ENCODE measurements around the gene FGD6. TPM values are rescaled to one million over a fixed set of nuclear protein-coding genes. Genes with fewer than 3 reads are reported as not detected.
"Not testable (repeated sequence)": the region's sequence is repeated elsewhere in the genome, so short reads cannot be mapped to it uniquely, and the experiment has no call there.

Gene FGD6
- total RNA-seq, 1 donor from 2014 or later: 26.3 TPM

- DNase-seq: no peak
- no peak overlapping the region for H3K4me3 ChIP-seq
- H3K36me3 ChIP-seq: peaks cover 41% of the 10 kb centered on the region
- peaks cover 12% of the 10 kb centered on the region for H3K4me1 ChIP-seq
- H3K27ac ChIP-seq (replicated peaks): no peak overlapping the region
- H3K9me3 ChIP-seq (replicated peaks): no peaks in the 10 kb centered on the region
- H3K27me3 ChIP-seq (ENCODE audit: low read depth): no peaks in the 10 kb centered on the region
- no peak for TF ChIP-seq CTCF (IDR thresholded peaks at IDR 0.05; ENCODE audit: borderline replicate concordance)
- intact Hi-C loops (cut with micrococcal nuclease): no loop called here
These were observed 112.3 kb downstream of the FGD6 start for GRCh38 chr12:95104919-95105452.

GRCh38 chr12:95102916-95103671, 114.2 kb downstream of the FGD6 start:
- H3K9me3 ChIP-seq (replicated peaks): no peaks in the 10 kb centered on the region
- TF ChIP-seq CTCF (IDR thresholded peaks at IDR 0.05; ENCODE audit: borderline replicate concordance): no peak
- H3K36me3 ChIP-seq: peaks cover 37% of the 10 kb centered on the region
- intact Hi-C loops (cut with micrococcal nuclease): no loop called here
- no peaks in the 10 kb centered on the region for H3K27me3 ChIP-seq (ENCODE audit: low read depth)
- H3K4me1 ChIP-seq: peaks cover 18% of the 10 kb centered on the region
- DNase-seq: no peak
- H3K27ac ChIP-seq (replicated peaks): no peak overlapping the region
- H3K4me3 ChIP-seq: no peak overlapping the region

- H3K36me3 ChIP-seq: peaks cover 26% of the 10 kb centered on the region
- H3K27me3 ChIP-seq (ENCODE audit: low read depth); H3K27ac ChIP-seq (replicated peaks); DNase-seq; intact Hi-C loops (cut with micrococcal nuclease); H3K9me3 ChIP-seq (replicated peaks); H3K4me3 ChIP-seq: not testable (repeated sequence)
- H3K4me1 ChIP-seq: peaks cover 29% of the 10 kb centered on the region
These were observed 115.3 kb downstream of the FGD6 start for GRCh38 chr12:95101957-95102356.

GRCh38 chr12:95100264-95101190, 116.7 kb downstream of the FGD6 start:
- peak overlapping the region; percentile 72 for H3K27ac ChIP-seq (replicated peaks)
- intact Hi-C loops (cut with micrococcal nuclease): no loop called here
- no peak for DNase-seq
- no peaks in the 10 kb centered on the region for H3K9me3 ChIP-seq (replicated peaks)
- peaks cover 19% of the 10 kb centered on the region for H3K36me3 ChIP-seq
- TF ChIP-seq CTCF (IDR thresholded peaks at IDR 0.05; ENCODE audit: borderline replicate concordance): no peak
- H3K4me1 ChIP-seq: peaks cover 44% of the 10 kb centered on the region
- H3K27me3 ChIP-seq (ENCODE audit: low read depth): no peaks in the 10 kb centered on the region
- H3K4me3 ChIP-seq: no peak overlapping the region

- no peaks in the 10 kb centered on the region for H3K27me3 ChIP-seq (ENCODE audit: low read depth)
- peak overlapping the region; percentile 72 for H3K27ac ChIP-seq (replicated peaks)
- H3K9me3 ChIP-seq (replicated peaks): no peaks in the 10 kb centered on the region
- TF ChIP-seq CTCF (IDR thresholded peaks at IDR 0.05; ENCODE audit: borderline replicate concordance): no peak
- intact Hi-C loops (cut with micrococcal nuclease): no loop called here
- no peak for DNase-seq
- H3K36me3 ChIP-seq: peaks cover 15% of the 10 kb centered on the region
- H3K4me1 ChIP-seq: peaks cover 44% of the 10 kb centered on the region
- no peak overlapping the region for H3K4me3 ChIP-seq
These were observed 117.9 kb downstream of the FGD6 start for GRCh38 chr12:95099270-95099790.

Measured in left ventricle myocardium inferior (tissue), 1 donor.